ENCODE measurements around the gene SMIM29. TPM values are rescaled to one million over a fixed set of nuclear protein-coding genes. Genes with fewer than 3 reads are reported as not detected.

The SMIM29 gene
- total RNA-seq, 1 experiment from 2014 or later, result 5.4 TPM

DNA sequence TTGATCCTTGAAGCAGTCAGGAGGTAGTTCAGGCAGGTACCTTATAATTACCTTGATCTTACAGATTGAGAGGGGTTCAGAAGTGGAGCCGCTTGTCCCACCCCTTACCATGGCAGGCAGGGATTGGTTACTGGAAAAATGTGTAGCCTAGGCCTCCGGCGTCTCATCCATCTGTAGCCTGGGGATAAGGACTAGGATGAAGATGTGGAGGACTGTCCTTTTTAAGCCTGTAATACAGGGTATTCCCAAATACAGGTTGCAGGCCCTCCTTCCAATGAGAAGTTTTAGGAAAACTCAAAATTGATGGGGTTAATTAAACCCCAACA is 9.3 kb downstream of the SMIM29 start:
- Mint-ChIP-seq H3K4me3 (peak overlapping the region; percentile 88 to 92), H3K9me3 (no peaks in the 10 kb centered on the region; a peak in 1 of 5 replicates), H3K4me1 (peaks cover 39 to 58% of the 10 kb centered on the region in 2 experiments), H3K27me3 (ENCODE audit: low read depth) (no peaks in the 10 kb centered on the region), H3K36me3 (ENCODE audit: insufficient read depth in 1 of 3, low read depth in 3 of 3) (peaks cover 56 to 63% (median 58%) of the 10 kb centered on the region in 3 experiments), H3K27ac (peak overlapping the region in 1 of 3 experiments; percentile 96; a peak in 3 of 7 replicates)
- Histone ChIP-seq H3K14ac (ENCODE audit: insufficient read depth, low read length) (no peak overlapping the region), H4K91ac (ENCODE audit: insufficient read length, low read depth, low read length) (no peak overlapping the region), H2BK5ac (ENCODE audit: insufficient read length, low read length) (no peak overlapping the region), H3K56ac (ENCODE audit: insufficient read length, low read depth, low read length) (no peak overlapping the region), H2BK20ac (ENCODE audit: low read depth, low read length, poor library complexity, severe bottlenecking) (no peak overlapping the region), H3T11ph (ENCODE audit: low read length) (no peak overlapping the region), H3K9ac (ENCODE audit: extremely low read depth, insufficient read length, low read length) (peak overlapping the region; percentile 25), H4K8ac (replicated peaks; ENCODE audit: insufficient read length, low read depth, low read length) (no peak overlapping the region), H3K23me2 (ENCODE audit: insufficient read length, low read depth, low read length, poor library complexity, severe bottlenecking) (peaks cover 16% of the 10 kb centered on the region), H2BK15ac (ENCODE audit: low read depth, low read length) (no peak overlapping the region), H3K79me2 (ENCODE audit: insufficient read depth, low read length) (peaks cover 35% of the 10 kb centered on the region; the same call in 1 of the 2 replicates), H4K5ac (ENCODE audit: insufficient read length, low read depth, low read length) (no peak overlapping the region), H2AK5ac (ENCODE audit: insufficient read length, low read length) (no peak overlapping the region), H2BK120ac (ENCODE audit: low read depth, low read length, poor library complexity, severe bottlenecking) (no peak overlapping the region), H3K9me3 (ENCODE audit: control insufficient read depth, low read depth, low read length) (no peaks in the 10 kb centered on the region), H3K27ac (ENCODE audit: insufficient read length, low read depth, low read length) (no peak overlapping the region), H3K4me2 (ENCODE audit: insufficient read depth, insufficient read length, low read length) (peak overlapping the region; percentile 94), H4K20me1 (ENCODE audit: control insufficient read depth, insufficient read depth, insufficient read length) (no peaks in the 10 kb centered on the region), H3K4me1 (ENCODE audit: insufficient read depth, low read length) (peaks cover 6% of the 10 kb centered on the region), H2AFZ (ENCODE audit: low read length) (no peak overlapping the region), H3K23ac (ENCODE audit: insufficient read length, low read depth, low read length) (no peak overlapping the region), H3K79me1 (ENCODE audit: insufficient read depth, low read depth, low read length, poor library complexity, severe bottlenecking) (peaks cover 9% of the 10 kb centered on the region), H2BK12ac (ENCODE audit: insufficient read length, low read depth, low read length) (no peak overlapping the region), H3K18ac (ENCODE audit: insufficient read length, low read depth, low read length) (no peak overlapping the region), H3K27me3 (ENCODE audit: insufficient read depth, low read length) (no peaks in the 10 kb centered on the region), H3K4ac (ENCODE audit: low read depth, low read length) (no peak overlapping the region)
- no peak for DNase-seq
- WGBS (ENCODE audit: extremely low coverage, insufficient read length, low lambda C conversion rate), result no CpG with 5 or more reads among the region's 3 CpGs
- TF ChIP-seq, protein P1, sequence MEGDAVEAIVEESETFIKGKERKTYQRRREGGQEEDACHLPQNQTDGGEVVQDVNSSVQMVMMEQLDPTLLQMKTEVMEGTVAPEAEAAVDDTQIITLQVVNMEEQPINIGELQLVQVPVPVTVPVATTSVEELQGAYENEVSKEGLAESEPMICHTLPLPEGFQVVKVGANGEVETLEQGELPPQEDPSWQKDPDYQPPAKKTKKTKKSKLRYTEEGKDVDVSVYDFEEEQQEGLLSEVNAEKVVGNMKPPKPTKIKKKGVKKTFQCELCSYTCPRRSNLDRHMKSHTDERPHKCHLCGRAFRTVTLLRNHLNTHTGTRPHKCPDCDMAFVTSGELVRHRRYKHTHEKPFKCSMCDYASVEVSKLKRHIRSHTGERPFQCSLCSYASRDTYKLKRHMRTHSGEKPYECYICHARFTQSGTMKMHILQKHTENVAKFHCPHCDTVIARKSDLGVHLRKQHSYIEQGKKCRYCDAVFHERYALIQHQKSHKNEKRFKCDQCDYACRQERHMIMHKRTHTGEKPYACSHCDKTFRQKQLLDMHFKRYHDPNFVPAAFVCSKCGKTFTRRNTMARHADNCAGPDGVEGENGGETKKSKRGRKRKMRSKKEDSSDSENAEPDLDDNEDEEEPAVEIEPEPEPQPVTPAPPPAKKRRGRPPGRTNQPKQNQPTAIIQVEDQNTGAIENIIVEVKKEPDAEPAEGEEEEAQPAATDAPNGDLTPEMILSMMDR (conservative IDR thresholded peaks at IDR 0.05), result no peak
